Endodermal cell (in vitro differentiated cells): ENCODE measurements around the gene HTR2C. TPM values are rescaled to one million over a fixed set of nuclear protein-coding genes. Genes with fewer than 3 reads are reported as not detected.

ENCODE experiments used
- DNase-seq: peaks from one replicate; pipeline ENCODE4 v3.0.0-alpha.2; 2017
- H3K27ac ChIP-seq: 2 replicates; pipeline ENCODE4 v1.5.1; 2013; ENCODE audit warnings: mild to moderate bottlenecking, low read depth, low read length, moderate library complexity
- H3K27me3 ChIP-seq: 2 replicates; pipeline ENCODE4 v1.6.1; 2013; ENCODE audit warnings: mild to moderate bottlenecking, low read length, moderate library complexity; ENCODE audit not compliant: insufficient read depth, control insufficient read depth, poor library complexity, severe bottlenecking
- H3K36me3 ChIP-seq: 2 replicates; pipeline ENCODE4 v1.7.0; 2013; ENCODE audit warnings: mild to moderate bottlenecking, low read length, moderate library complexity; ENCODE audit not compliant: control insufficient read depth, insufficient read depth
- H3K4me1 ChIP-seq: one replicate; pipeline ENCODE4 v1.7.0; 2013; ENCODE audit warnings: low read length; ENCODE audit not compliant: control insufficient read depth, insufficient read depth
- H3K4me3 ChIP-seq: 2 replicates; pipeline ENCODE4 v1.5.1; 2013; ENCODE audit warnings: mild to moderate bottlenecking, low read length, moderate library complexity
- H3K9ac ChIP-seq: 2 replicates; pipeline ENCODE4 v1.6.1; 2013; ENCODE audit warnings: mild to moderate bottlenecking, low read length, moderate library complexity; ENCODE audit not compliant: poor library complexity, severe bottlenecking; ENCODE audit errors: extremely low read depth
- H3K9me3 ChIP-seq: 2 replicates; pipeline ENCODE4 v1.6.1; 2013; ENCODE audit warnings: mild to moderate bottlenecking, low read length, moderate library complexity; ENCODE audit not compliant: control insufficient read depth
- H3K27ac Mint-ChIP-seq: 2 replicates; pipeline ENCODE4 v1.8.0; 2020; ENCODE audit warnings: mixed read lengths
- H3K27me3 Mint-ChIP-seq: 2 replicates; pipeline ENCODE4 v1.8.0; 2021; ENCODE audit warnings: mild to moderate bottlenecking, mixed read lengths; ENCODE audit not compliant: insufficient read depth
- H3K36me3 Mint-ChIP-seq: 2 replicates; pipeline ENCODE4 v1.8.0; 2020; ENCODE audit warnings: low read depth, mixed read lengths
- H3K4me1 Mint-ChIP-seq: 2 replicates; pipeline ENCODE4 v1.8.0; 2020; ENCODE audit warnings: mixed read lengths
- H3K4me3 Mint-ChIP-seq: 2 replicates; pipeline ENCODE4 v1.8.0; 2020; ENCODE audit warnings: mild to moderate bottlenecking, moderate library complexity, mixed read lengths
- H3K9me3 Mint-ChIP-seq: 2 replicates; pipeline ENCODE4 v1.8.0; 2020; ENCODE audit warnings: mild to moderate bottlenecking, mixed read lengths
- CTCF ChIP-seq: fragments of 200-600 bp; sonication (generic); conservative IDR thresholded peaks from 2 replicates; pipeline ENCODE4 v1.5.0; 2021; ENCODE audit warnings: antibody characterized with exemption, mild to moderate bottlenecking
- WGBS, 2 experiments: methylation state at CpG; one replicate each; pipeline versions ENCODE4 v1.1.5 to v1.1.7; 2013; ENCODE audit warnings: missing lambda C conversion rate in 2 of 2, mixed read lengths in 1 of 2; ENCODE audit not compliant: insufficient coverage in 1 of 2, insufficient read length in 1 of 2; 5-methylcytosine and 5-hydroxymethylcytosine counted together
- total RNA-seq, 2 donors: library from RNA; stranded (reverse); fragmentation: NEBNext Ultra II Directional in 1 of 2; extraction: Animal tissue kit (Norgen Biotek cat#: 25700) in 1 of 2; gene quantifications; 2 replicates in 1 of 2; 3 replicates in 1 of 2; pipeline ENCODE4 v1.2.1, GENCODE V29; 2021

Gene HTR2C
- total RNA-seq, 2 donors from 2014 or later: 0.90 TPM; not detected in 1

GRCh38 chrX:114798907-114799306, 215.0 kb downstream of the HTR2C start:
- Mint-ChIP-seq H3K4me3 (no peak overlapping the region), H3K27me3 (no peaks in the 10 kb centered on the region), H3K9me3 (peaks cover 4% of the 10 kb centered on the region), H3K36me3 (no peaks in the 10 kb centered on the region), H3K27ac (no peak overlapping the region), H3K4me1 (no peaks in the 10 kb centered on the region)
- Histone ChIP-seq H3K9ac (no peak overlapping the region), H3K4me3 (no peak overlapping the region), H3K9me3 (no peaks in the 10 kb centered on the region), H3K36me3 (no peaks in the 10 kb centered on the region), H3K4me1 (no peaks in the 10 kb centered on the region), H3K27me3 (no peaks in the 10 kb centered on the region), H3K27ac (no peak overlapping the region)
- no peak for DNase-seq
- WGBS, 2 experiments: 100% methylated on average over 1 of the region's 2 CpGs; no CpG with 5 or more reads in 1 of the 2 experiments
- TF ChIP-seq CTCF: no peak

- no peak for TF ChIP-seq CTCF
- Histone ChIP-seq H3K4me3 (no peak overlapping the region), H3K36me3 (no peaks in the 10 kb centered on the region), H3K27ac (no peak overlapping the region), H3K9me3 (no peaks in the 10 kb centered on the region), H3K27me3 (no peaks in the 10 kb centered on the region), H3K4me1 (no peaks in the 10 kb centered on the region), H3K9ac (no peak overlapping the region)
- DNase-seq: no peak
- Mint-ChIP-seq H3K27me3 (no peaks in the 10 kb centered on the region), H3K36me3 (no peaks in the 10 kb centered on the region), H3K27ac (no peak overlapping the region), H3K9me3 (peaks cover 1% of the 10 kb centered on the region), H3K4me3 (no peak overlapping the region), H3K4me1 (no peaks in the 10 kb centered on the region)
- 90% methylated on average over 3 of the region's 4 CpGs; no CpG with 5 or more reads in 1 of the 2 experiments for WGBS, 2 experiments
Measured at GRCh38 chrX:114800719-114801118, 216.8 kb downstream of the HTR2C start.

- WGBS, 2 experiments: 90% methylated on average over 2 of the region's 2 CpGs; no CpG with 5 or more reads in 1 of the 2 experiments
- no peak overlapping the region for H3K27ac Mint-ChIP-seq
- Histone ChIP-seq H3K9me3 (no peaks in the 10 kb centered on the region), H3K27ac (no peak overlapping the region), H3K36me3 (no peaks in the 10 kb centered on the region), H3K4me3 (no peak overlapping the region), H3K9ac (no peak overlapping the region), H3K27me3 (no peaks in the 10 kb centered on the region), H3K4me1 (no peaks in the 10 kb centered on the region)
- H3K9me3 Mint-ChIP-seq: no peaks in the 10 kb centered on the region
- no peak for DNase-seq
- no peaks in the 10 kb centered on the region for H3K4me1 Mint-ChIP-seq
- no peak for TF ChIP-seq CTCF
- H3K4me3 Mint-ChIP-seq: no peak overlapping the region
- H3K27me3 Mint-ChIP-seq: no peaks in the 10 kb centered on the region
- H3K36me3 Mint-ChIP-seq: no peaks in the 10 kb centered on the region
Measured at GRCh38 chrX:114819509-114819908, 235.6 kb downstream of the HTR2C start.
